Stimulated activated CD4-positive, alpha-beta T cell treated with anti-CD3 and anti-CD28 coated beads, Interleukin-4, amount 100 ng/mL, for 48 hours (primary cell): Measurements from ENCODE around the gene SERBP1.
"Not testable (repeated sequence)": the region's sequence is repeated elsewhere in the genome, so short reads cannot be mapped to it uniquely, and the experiment has no call there.

Experiments
- DNase-seq, 2 donors: peaks; one replicate each; pipeline ENCODE4 v3.0.0-alpha.2; 2020; ENCODE audit warnings: low read depth in 2 of 2

The SERBP1 gene

DNA sequence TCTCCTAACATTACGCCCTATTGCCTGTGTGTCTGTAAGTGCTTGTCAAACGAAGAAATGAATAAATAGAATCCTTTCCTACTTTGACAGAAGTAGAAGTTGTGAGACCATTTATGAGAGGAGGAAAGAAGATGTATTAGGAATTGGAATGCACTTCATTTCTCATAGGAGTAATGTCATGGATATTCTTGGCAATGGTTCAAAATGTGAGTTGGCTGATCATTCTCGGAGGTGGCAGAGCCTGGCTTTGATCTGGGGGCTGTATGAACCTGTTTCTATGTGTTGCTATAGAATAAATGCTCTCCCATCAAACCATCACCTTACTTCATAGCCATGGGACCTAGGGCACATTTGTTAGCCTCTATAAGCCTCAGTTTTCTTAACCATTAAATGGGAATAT is 10.1 kb upstream of the SERBP1 start:
- no peak for DNase-seq

DNA sequence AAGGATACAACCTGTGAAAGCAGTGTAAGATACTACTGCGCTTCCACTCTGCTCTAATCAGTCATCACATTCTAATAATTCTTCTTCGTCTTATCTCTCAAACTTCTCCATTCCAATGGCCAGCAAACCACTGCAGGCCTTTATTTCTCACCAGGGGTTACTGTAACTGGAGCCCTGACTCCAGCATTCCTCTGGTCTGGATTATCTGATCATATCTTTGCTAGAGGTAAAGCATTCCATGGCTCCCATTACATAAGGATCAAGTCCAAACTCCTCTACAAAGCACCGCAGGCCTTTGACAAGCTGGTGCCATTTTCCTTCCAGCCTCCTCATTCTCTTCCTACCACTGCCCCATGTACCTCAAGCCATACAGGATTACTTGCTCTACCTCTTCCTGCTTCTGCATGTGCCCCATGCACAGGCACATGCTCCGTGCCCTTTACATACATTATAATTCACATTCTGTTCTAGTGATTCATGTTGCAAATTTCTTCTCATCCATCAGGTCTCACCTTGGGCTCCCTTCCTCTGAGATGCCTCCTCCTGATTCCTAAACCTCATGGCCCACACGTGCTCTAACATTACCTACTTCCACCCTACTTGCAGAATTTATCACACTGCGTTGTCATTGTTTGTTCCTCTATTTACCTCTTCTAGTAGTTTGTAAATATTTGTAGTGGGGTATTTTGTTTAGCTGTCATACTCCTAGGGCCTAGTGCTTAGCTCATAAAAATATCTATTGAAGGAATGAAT is 9.3 kb upstream of the SERBP1 start:
- no peak for DNase-seq

DNA sequence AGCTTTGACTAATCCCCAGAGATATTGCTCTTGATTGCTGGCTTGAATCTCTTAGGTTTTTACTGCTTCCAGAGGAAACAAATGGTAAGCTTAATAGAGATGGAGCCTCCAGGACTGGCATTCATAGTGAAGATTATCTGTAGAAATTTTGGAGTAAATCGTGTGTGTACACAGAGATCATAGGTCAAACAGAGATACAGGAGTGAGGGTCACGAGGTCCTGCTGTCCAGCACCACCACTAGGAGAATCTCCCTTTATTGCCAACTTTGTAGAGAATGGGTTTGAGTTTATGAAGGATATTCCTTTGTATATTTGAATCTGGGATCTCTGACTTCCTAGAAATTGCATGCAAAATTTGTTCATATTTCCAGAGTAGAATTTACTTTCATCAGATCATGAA is 7.8 kb upstream of the SERBP1 start:
- DNase-seq: no peak

GRCh38 chr1:67436511-67437055 is 6.4 kb upstream of the SERBP1 start:
- no peak for DNase-seq

DNA sequence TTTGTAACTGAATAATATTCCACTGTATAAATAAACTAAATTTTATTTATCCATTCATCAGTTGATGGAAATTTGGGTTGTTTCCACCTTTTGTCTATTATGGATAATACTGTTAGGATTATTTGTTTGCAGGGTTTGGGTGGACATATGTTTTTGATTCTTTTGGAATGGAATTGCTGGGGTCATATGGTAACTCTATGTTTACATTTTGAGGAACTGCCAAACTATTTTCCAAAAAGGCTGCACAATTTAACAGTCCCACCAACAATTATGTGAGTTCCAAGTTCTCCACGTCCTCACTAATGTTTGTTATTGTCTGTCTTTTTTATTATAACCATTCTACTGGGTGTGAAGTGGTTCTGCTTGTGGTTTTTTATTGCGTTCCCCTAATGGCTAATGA is 4.3 kb upstream of the SERBP1 start:
- DNase-seq: no peak

GRCh38 chr1:67433837-67434236 is 3.6 kb upstream of the SERBP1 start:
- no peak for DNase-seq

- DNase-seq: no peak
These were observed 2.5 kb upstream of the SERBP1 start for GRCh38 chr1:67432745-67433144.

DNA sequence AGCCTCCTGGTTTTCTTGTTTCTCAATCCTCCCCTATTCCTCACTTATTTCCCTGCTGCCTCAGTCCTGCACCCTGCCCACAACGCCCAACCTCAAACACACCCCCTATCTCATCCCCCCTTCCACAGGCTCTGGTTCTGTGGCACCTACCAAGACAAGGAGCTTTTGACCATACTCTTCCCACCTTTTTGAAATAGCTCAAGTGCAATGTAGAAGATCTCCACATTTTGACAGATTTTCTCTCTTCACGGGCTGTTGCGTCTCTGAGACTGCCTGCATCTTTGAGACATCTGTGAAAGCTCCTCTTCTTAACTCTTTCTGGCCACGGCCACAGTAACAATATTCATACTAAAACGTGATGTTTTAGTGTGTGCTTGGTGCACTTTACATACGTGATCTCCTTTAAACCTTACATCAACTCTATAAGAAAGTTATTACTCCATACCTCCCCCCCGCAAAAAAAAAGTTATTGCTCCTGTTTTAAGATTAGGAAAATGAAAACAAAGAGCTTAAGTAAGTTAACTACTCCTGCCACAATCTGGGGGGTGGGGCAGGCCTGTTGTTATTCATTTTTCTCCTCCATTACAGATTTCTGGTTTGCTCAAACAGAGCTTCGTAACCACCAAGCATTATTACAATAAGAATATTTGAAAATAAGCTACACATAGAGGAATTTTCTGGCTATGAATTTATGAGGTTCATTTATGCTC is 1.8 kb upstream of the SERBP1 start:
- no peak for DNase-seq

DNA sequence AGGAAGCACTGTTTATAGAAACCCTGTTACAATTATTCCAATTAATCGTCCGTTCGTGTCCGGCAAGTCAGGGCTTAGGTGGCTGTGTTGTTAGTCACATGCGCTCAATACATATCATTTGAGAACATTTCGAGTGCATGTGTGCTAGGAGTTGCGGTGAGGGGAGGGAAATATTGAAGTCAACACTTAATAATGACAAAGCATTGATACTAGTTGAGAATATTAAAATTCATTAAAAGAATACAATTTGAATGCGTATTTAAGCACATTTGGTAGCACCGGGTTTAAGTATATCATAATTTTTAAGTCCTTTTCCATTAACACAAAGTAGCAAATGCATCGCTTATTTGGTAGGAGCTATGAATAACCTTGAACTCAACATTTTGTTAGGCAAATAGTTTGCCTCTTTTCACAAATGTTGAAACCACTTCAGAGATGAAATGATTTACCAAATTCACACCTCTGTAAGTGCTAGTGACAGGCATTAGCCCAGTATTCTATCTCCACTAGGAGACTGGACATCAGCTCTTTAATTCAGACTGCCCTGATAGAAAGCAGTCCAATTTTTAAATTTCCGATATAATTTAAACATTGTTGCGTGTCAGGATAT is 1.1 kb upstream of the SERBP1 start:
- no peak for DNase-seq

DNA sequence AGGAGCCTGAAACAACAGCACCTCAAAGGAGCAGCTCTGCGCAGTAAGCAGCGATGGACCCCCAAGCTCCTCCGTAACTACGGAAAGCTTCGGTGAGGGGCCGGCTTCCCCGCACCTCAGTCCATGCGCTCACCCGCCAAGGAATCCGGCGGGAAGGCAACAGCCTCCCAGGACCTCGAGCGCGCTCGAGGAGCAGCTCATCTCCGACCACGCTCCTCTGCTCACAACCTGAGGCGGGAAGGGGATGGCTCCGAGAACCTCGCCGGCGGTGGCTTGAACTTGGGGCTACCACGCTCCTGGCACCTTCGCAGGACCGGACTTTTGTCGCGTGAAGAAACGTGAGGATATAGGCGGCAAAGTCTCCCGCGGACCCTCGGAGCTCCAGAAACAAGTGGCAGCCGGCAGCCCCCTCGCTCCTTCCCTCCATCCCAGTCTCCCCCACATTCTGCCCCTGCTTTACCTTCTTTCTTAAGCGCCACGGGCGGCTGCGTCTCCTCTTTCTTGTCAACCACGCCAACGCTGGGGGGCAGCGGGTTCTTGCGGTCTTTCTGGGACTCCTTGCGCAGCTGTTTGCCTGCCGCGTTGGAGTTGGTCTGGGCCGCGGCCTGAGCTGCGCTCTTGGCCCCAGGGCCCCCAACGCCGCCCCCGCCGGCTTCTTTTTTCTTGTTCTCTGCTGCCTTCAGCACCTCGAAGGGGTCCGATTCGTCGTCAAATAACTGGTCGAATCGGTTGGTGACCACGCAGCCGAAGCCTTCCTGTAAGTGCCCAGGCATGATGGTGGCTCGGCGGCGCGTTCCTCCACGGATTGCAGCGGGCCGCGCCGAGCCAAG is 459 bp downstream of the SERBP1 start:
- peak; percentile 16 to 19 for DNase-seq

DNA sequence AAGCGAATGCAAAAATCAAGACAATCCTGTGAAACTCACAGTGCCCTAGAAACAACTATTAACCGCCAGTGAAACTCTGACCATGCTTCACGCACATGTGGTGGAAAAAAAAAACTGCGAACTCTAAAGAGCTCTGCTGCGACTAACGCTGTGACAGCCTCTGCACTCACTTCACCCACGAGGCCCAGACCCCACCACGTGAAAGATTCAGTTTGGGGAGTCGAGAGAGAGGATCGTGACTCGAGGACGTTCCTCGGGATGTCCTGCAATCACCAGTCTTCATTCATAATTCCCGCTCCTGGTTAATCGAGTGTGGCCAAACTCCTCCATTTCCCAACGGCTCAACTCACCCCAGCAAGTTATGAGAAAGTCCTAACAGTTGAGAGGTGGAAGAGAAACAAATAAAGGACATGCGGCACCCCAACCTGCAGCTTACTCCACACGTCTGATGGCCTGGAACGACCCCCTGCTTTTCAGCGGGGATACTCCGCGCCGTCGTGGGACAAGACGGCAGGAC is 1.1 kb downstream of the SERBP1 start:
- peak; percentile 28 to 35 for DNase-seq

- no peak for DNase-seq
These were observed 2.3 kb downstream of the SERBP1 start for GRCh38 chr1:67427947-67428346.

GRCh38 chr1:67427465-67427864 is 2.7 kb downstream of the SERBP1 start:
- no peak for DNase-seq

DNA sequence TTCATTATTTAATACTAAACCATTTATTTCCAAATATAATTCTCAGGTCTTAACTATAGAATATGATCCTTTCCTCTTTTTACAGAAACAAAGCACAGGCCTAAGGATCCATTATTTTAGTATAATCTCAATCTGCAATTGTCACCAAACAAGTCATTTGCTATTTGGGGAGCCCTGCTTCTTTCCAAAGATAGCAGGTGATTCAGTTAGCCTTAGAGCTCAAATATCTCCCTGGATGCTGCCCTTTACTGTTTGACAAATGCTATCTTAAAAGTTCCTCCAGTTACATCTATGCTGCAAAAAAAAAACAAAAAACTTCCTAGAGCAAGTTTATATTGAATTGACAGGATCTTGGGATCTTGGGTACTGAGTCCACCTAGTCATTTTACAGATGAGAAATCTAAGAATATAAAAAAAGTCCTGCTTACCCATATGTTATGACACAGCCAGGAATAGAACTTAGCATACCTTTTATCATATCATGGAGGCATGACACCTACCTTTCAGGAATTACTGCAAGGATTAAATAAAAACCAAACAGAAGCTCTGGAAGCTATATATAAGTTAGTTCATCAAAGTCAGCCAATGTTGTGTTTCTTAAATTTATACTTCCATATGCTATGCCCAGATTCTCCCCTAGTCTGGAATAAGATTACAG is 9.2 kb downstream of the SERBP1 start:
- no peak for DNase-seq

DNA sequence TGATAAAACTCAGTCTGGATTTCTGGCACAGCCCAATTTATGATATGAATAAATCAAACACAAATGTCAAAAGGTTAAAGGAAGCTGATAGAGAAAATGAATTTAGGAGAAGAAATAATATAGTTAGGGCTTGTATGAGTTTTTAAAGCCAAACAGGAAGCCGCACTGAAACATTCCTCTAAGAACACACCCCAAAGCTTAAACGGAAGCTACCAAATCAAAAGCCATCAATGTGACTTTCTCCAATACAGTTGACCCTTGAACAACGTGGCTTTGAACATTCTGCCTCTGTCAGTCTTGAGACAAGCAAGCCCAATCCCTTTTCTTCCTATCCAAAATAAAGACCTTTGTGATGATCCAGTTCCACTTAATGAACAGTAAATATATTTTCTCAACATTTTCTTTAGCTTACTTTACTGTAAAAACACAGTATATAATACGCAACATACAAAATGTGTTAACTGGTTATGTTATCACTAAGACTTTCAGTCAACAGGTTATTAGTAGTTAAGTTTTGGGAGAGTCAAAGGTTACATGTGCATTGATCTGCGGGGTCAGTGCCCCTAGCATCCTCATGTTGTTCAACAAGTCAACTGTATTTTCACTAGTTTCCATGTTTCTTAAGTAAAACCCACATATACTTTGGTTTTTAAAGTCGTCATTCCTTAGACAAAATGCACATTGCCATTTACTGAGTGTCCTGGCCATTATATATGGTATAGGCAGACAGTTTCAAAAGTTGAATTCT is 11.2 kb downstream of the SERBP1 start:
- DNase-seq: no peak

DNA sequence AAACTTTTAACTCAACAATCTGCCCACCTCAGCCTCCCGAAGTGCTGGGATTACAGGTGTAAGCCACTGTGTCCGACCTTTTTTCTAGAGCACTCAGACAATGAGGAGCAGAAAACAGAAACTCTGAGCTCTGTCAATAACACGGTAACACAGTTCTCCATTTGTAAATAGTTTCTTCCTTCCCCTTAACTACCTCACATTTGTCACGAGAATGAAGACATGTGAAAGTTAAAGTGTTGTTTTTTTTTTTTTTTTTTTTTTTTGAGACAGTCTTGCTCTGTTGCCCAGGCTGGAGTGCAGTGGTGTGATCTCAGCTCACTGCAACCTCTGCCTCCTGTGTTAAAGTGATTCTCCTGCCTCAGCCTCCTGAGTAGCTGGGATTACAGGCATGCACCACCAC is 12.5 kb downstream of the SERBP1 start:
- not testable (repeated sequence) for DNase-seq

- no peak for DNase-seq
These were observed 15.2 kb downstream of the SERBP1 start for GRCh38 chr1:67415041-67415440.

DNA sequence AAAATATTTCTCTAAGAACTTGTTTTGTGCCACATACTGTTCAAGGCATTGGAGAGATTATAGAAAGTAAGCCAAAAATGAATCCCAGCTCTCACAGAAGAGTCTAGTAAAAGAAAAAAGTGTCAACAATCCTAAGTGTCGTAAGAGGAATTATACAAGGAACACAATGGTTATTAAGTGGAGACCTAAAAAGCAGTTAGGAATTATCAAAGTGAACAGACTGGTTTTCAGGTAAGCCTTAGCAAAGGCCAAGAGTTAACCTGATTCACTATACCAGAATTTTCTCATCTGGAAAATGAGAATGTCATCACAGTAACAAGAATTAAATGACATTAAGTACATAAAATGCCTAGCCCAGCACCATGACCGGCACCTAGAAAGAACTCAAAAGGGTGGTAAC is 15.6 kb downstream of the SERBP1 start:
- DNase-seq: no peak

DNA sequence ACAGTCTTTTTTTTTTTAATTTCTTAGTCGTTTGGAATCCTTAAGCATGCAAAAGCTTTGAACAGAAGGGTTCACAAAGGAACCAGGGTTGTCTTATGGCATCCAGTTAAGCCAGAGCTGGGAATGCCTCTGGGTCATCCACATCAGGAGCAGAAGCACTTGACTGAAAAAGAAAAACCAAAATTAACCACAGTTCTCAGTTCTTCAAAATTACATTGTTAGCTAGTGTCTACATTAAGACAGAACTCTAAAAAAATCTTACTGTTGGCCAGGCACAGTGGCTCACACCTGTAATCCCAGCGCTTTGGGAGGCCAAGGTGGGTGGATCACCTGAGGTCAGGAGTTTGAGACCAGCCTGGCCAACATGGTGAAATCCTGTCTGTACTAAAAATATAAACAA is 17.1 kb downstream of the SERBP1 start:
- DNase-seq: not testable (repeated sequence)

DNA sequence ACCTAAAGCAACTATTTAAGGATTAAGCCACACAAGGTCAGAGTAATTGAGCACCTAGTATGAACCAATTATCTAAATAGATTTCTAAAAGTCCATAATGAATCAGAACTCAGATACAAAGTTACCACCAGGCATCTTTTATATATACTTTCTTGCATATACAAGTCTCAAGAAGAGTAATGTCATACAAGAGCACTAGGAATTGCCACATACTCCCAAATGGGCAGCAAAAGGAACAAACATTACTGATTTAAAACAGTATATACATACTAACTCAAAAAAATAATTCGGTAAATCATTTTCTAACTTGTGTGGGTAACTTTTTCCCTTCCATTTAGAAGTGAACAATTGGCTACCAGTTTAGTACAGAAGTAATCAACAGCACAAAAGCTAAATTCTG is 22.1 kb downstream of the SERBP1 start:
- DNase-seq: no peak
